Epithelial cell of proximal tubule (primary cell): ENCODE results near the gene ALOX5AP. TPM values are rescaled to one million over a fixed set of nuclear protein-coding genes. Genes with fewer than 3 reads are reported as not detected.

Experiments
- DNase-seq: peaks from one replicate; pipeline ENCODE4 v3.0.0-alpha.2; 2011; ENCODE audit warnings: low read depth
- H3K4me3 ChIP-seq: 2 replicates; pipeline ENCODE4 v1.5.1; 2011; ENCODE audit warnings: low read depth, mild to moderate bottlenecking, low read length
- total RNA-seq: library from RNA; depleted of rRNA; stranded (reverse); fragments of >200 nt; gene quantifications from 2 replicates; pipeline ENCODE4 v1.2.3, GENCODE V29; 2015
- TF ChIP-seq, protein P1 (sequence below): conservative IDR thresholded peaks from 2 replicates; pipeline ENCODE4 v1.5.1; 2012; ENCODE audit warnings: low read depth, mild to moderate bottlenecking, low read length

ALOX5AP gene
- total RNA-seq, 1 donor from 2014 or later, result 2.5 TPM

DNA sequence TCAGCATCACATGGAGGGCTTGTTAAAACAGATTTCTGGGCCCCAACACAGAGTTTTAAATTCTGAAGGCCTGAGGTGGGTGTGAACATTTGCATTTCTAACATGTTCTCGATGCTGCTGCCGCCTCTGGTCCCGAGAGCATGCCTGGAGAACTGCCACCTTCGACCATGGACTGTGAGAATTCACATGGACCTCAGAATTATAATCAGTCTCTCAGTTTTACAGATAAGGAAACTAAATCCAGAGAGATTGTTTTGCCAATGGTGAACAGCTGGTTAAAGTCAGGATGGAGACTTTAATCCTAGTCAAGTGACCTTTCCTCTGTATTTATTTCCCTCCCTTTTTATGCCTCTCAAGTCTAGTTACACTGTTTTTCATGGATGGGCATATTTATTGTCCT is 14.7 kb downstream of the ALOX5AP start:
- TF ChIP-seq, protein P1, sequence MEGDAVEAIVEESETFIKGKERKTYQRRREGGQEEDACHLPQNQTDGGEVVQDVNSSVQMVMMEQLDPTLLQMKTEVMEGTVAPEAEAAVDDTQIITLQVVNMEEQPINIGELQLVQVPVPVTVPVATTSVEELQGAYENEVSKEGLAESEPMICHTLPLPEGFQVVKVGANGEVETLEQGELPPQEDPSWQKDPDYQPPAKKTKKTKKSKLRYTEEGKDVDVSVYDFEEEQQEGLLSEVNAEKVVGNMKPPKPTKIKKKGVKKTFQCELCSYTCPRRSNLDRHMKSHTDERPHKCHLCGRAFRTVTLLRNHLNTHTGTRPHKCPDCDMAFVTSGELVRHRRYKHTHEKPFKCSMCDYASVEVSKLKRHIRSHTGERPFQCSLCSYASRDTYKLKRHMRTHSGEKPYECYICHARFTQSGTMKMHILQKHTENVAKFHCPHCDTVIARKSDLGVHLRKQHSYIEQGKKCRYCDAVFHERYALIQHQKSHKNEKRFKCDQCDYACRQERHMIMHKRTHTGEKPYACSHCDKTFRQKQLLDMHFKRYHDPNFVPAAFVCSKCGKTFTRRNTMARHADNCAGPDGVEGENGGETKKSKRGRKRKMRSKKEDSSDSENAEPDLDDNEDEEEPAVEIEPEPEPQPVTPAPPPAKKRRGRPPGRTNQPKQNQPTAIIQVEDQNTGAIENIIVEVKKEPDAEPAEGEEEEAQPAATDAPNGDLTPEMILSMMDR, result no peak
- DNase-seq, result no peak

DNA sequence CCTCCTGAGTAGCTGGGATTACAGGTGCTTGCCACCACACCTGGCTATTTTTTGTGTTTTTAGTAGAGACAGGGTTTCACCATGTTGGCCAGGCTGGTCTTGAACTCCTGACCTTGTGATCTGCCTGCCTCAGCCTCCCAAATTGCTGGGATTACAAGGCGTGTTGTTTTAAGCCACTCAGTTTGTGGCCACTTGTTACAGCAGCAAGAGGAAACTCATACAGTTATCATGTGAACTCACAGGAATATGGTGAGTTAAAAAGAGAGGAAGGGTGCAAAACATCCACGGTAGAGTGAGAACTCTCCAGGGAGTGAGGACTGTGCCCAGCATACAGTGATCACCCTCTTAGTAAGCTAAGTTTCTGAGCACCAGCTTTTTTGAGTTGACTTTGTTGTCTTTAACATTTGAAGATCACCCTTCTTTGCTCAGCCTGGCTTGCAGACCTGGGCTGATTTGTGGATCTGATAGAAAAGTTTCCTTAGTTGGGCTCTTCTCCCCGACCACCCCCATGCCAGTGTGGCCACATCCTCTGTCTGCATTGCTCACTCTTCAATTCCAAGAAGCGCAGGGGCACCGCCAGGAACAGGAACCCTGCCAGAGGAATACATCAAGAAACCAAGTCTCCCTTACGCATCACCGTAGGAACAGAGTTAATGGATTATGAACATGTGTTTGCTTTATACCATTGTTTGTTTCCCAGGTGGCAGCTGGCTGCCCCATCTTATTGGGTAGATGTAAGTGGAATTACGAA is 16.0 kb downstream of the ALOX5AP start:
- H3K4me3 ChIP-seq, result no peak overlapping the region
- TF ChIP-seq, protein P1, result no peak
- no peak for DNase-seq

More for the DNA sequence above, 14.7 kb downstream of the ALOX5AP start:
- no peak overlapping the region for H3K4me3 ChIP-seq

DNA sequence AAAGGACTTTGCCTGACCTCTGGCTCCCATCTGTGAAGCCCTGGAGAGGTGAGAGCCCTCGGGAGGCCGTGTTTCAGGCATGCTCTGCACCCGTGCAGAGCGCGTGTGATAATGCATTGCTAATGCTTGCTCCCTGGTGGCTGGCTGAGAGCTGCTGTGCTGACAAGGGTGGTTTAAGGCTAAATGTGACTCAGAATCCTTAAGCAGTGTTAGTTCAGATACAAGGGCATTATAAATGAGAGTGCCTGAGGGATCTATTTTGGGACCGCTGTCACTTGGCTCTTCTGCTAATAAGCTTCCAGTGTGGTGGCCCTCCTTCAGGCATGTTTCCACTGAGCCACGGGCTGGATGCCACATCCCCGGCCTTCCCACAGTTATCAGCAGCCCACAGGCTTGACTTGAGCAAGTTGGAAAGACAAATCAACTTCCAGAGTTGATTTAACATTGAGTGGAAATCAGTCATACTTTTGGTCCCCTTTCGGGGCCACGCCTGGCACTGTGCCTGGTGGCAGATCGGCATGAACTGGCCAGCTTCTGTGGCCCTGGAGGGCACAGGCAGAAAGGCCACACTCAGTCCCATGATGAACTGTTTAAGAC is 17.0 kb downstream of the ALOX5AP start:
- TF ChIP-seq, protein P1, result no peak
- H3K4me3 ChIP-seq, result no peak overlapping the region
- DNase-seq, result no peak

DNA sequence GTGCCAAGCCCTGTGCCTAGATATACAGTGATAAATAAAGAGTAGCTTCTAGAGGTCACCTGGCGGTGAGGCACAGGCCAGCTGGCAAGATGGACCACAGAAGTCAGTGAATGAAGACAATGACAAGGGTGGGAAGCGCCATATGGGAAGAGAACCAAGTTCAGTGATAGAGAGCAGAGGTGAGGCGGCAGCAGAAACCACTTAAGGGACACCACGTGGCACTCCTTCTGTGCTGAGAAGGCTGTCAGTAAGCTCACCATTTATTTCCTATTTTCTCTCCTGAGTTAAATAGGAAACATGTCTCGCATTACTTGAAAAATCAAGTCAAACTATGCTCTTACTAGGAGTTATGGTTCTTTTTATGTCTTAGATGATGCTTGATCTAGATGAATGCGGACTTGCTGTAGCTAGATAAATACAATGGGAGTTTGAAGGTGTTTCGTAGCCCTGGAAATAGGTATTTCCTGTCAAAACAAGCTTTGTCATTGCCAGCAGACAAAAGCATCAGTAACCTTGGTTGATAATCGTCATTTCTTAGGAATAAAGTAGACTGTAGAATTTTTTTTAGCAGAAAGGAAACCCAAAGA is 17.8 kb downstream of the ALOX5AP start:
- DNase-seq, result no peak
- no peak overlapping the region for H3K4me3 ChIP-seq
- TF ChIP-seq, protein P1, result no peak

DNA sequence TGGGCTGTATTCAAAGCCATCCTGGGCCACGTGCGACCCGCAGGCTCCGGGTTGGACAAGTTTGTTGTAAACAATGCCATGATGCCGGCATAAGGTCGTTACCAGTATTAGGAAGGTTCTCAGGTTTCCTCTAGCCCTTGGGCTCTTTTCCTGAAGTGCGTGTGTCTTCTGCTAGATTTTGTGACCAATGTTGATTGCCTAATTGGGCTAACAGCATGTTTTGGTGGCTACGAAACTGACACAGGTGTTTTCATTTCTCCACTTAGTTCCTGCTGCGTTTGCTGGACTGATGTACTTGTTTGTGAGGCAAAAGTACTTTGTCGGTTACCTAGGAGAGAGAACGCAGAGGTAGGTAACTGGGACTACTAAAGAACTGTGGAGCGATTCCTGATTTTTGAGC is 20.3 kb downstream of the ALOX5AP start:
- DNase-seq, result no peak
- no peak overlapping the region for H3K4me3 ChIP-seq
- TF ChIP-seq, protein P1, result no peak

DNA sequence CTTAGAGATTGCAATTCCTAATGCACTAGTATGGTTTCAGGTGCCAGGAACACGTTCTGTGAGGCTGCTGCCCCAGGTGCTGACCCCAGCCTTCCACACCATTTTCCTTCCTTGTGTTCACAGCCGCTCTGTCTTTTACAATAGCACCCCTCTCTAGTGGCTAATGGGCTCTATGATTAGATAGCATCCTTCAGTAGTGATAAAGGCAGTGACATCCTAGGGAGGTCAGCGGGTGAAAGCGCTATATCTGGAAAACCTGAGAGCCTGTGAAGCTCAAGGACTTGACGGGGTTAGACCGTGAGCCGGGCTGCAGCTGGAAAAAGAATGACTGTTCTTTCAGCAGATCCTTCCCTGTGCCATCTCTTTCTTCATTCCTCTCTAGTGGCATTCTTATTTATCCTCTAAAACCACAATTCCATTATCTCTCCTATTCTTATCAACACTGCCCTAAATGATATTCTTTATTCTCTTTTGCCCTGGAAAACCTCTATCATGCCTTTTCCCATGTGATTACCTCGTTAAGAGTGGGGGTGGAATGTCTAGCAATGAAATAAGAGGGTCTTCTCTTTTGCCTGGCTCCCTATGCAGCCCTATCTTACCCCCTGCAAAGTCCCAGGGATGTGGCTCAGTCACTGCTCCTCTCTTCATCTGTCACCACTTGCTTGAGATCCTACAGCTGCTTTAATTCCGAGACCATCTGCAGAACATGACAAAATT is 21.8 kb downstream of the ALOX5AP start:
- DNase-seq, result no peak
- H3K4me3 ChIP-seq, result no peak overlapping the region
- TF ChIP-seq, protein P1, result no peak
